Adrenal gland (tissue), 12 donors: ENCODE data around the gene WBP2. TPM values are rescaled to one million over a fixed set of nuclear protein-coding genes. Genes with fewer than 3 reads are reported as not detected.

ENCODE experiments used
- DNase-seq, 7 donors: peaks; one replicate each; pipeline ENCODE4 v3.0.0-alpha.2; 2019 to 2020
- H3K27ac ChIP-seq, 5 donors: fragments of 200-600 bp; sonication (generic) in 4 of 5; 1 replicate in 3 of 5; 2 replicates in 2 of 5; pipeline versions ENCODE4 v1.5.1 to v1.8.0; 2016 to 2020; ENCODE audit warnings: mild to moderate bottlenecking in 1 of 5
- H3K27me3 ChIP-seq: fragments of 200-600 bp; 2 replicates; pipeline ENCODE4 v1.8.0; 2021
- H3K36me3 ChIP-seq, 2 donors: fragments of 200-600 bp; replicated peaks in 1 of 2; 1 replicate in 1 of 2; 2 replicates in 1 of 2; pipeline versions ENCODE4 v1.5.1 to v1.8.0; 2018 to 2022
- H3K4me1 ChIP-seq, 2 donors: fragments of 200-600 bp; replicated peaks in 1 of 2; 1 replicate in 1 of 2; 2 replicates in 1 of 2; pipeline versions ENCODE4 v1.5.1 to v1.8.0; 2018 to 2021
- H3K4me3 ChIP-seq, 4 donors: fragments of 200-600 bp; sonication (generic) in 3 of 4; one replicate each; pipeline ENCODE4 v1.5.1; 2016 to 2018
- H3K9me3 ChIP-seq, 3 donors: fragments of 200-600 bp; sonication (generic) in 1 of 3; replicated peaks in 1 of 3; 1 replicate in 2 of 3; 2 replicates in 1 of 3; pipeline versions ENCODE4 v1.5.1 to v1.8.0; 2016 to 2021
- POLR2A ChIP-seq, 2 donors: fragments of 450-650 bp; IDR thresholded peaks; one replicate each; pipeline ENCODE4 v1.6.1; 2017; ENCODE audit warnings: antibody characterized with exemption in 2 of 2, mild to moderate bottlenecking in 2 of 2, moderate library complexity in 1 of 2
- WGBS, 4 donors: extraction: QIAGEN DNeasy Blood & Tissue Kit in 2 of 4; methylation state at CpG; one replicate each; pipeline versions ENCODE4 v1.1.5 to v1.1.7; 2013 to 2017; 5-methylcytosine and 5-hydroxymethylcytosine counted together
- intact Hi-C, 2 donors: fragments of 100-400 bp; cut with DNase I; formaldehyde crosslinking; loops; one replicate each; pipeline versions ENCODE4 v1.14.1 to v1.15.0; 2022 to 2023
- polyA plus RNA-seq, 3 donors: library from polyadenylated mRNA; stranded (reverse); fragments of 200-250 nt in 2 of 3; fragments of 350-450 nt in 1 of 3; fragmentation: Illumina TruSeq in 1 of 3; extraction: RNeasy Lipid Tissue Mini Kit (QIAGEN cat#74804) in 1 of 3; gene quantifications; one replicate each; pipeline ENCODE4 v1.2.3, GENCODE V29; 2013 to 2014
- total RNA-seq, 9 donors: library from RNA; depleted of rRNA in 4 of 9; stranded (reverse); fragments of >200 nt in 4 of 9; fragments of 120-200 nt in 1 of 9; fragmentation: NEBNext Ultra II Directional in 1 of 9; extraction: Animal tissue kit (Norgen Biotek cat#: 25700) in 1 of 9; gene quantifications; one replicate each; pipeline versions ENCODE4 v1.1.0 to v1.2.4, GENCODE V29; 2013 to 2023
- TF ChIP-seq, protein P1 (sequence below), 6 experiments: fragments of 450-650 bp in 4 of 6; fragments of 200-600 bp in 2 of 6; sonication (generic) in 1 of 6; IDR thresholded peaks; 1 replicate in 5 of 6; 2 replicates in 1 of 6; pipeline versions ENCODE4 v1.5.1 to v1.8.0; 2016 to 2021; ENCODE audit warnings: antibody characterized with exemption in 6 of 6, mild to moderate bottlenecking in 2 of 6, moderate library complexity in 1 of 6
- donor health status: healthy with polysubstance abuse.
- donor health status: Bipolar disorder and iron deficiency.
- donor health status: DM: yes; HTN: yes; CAD: no.
- donor health status: DM: no; HTN: no; CAD: no.
- donor health status: DM: no; HTN: no; CAD: no.
- donor health status: DM: yes; HTN: yes; CAD: no.

WBP2 gene
- total and polyA plus RNA-seq, 12 donors, result 60.4 to 292 (median 223) TPM

DNA sequence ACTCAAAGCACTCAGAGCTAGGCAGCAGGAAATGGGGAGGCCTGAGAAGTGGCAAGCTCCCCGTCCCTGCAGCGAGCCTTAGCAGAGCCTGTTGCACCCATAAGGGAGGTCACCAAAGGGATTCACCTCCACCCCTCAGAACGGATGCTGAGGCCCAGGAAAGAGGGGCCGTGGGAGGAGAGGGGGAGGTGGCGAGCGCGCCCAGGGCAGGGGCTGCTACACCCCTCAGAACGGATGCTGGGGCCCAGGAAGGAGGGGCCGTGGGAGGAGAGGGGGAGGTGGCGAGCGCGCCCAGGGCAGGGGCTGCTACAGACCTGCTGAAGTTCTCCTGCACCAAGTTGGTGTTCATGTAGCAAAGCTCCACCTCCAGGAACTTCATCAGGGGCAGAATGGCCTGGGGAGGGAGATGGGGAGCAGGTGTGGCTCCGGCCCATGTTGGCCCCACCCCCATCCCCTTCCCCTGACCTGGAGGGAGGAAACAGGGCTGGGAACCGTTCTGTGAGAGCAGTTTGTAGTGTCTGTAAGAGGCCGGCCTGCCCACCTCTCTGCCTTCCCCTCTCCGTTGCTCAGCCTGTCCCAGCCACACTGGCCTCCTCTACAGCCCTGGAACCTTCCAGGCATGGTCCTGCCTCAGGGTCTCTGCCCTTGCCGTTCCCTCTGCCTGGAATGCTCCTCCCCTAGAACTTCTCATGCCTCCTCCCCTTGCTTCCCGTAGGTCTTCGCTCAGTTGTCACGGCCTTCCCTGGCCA is 22.3 kb downstream of the WBP2 start:
- Histone ChIP-seq H3K36me3 (peaks cover 0 to 16% of the 10 kb centered on the region in 2 donors), H3K4me1 (peaks cover 2 to 6% of the 10 kb centered on the region in 2 donors), H3K4me3 (no peak overlapping the region), H3K27ac (peak overlapping the region in 2 of 5 donors; percentile 69 to 71), H3K9me3 (no peaks in the 10 kb centered on the region), H3K27me3 (no peaks in the 10 kb centered on the region)
- DNase-seq, result no peak
- WGBS, 4 donors, result 56 to 70% (median 63%) methylated on average over 10 to 20 of the region's 20 CpGs
- no peak for TF ChIP-seq POLR2A (IDR thresholded peaks at IDR 0.05)
- TF ChIP-seq, protein P1, sequence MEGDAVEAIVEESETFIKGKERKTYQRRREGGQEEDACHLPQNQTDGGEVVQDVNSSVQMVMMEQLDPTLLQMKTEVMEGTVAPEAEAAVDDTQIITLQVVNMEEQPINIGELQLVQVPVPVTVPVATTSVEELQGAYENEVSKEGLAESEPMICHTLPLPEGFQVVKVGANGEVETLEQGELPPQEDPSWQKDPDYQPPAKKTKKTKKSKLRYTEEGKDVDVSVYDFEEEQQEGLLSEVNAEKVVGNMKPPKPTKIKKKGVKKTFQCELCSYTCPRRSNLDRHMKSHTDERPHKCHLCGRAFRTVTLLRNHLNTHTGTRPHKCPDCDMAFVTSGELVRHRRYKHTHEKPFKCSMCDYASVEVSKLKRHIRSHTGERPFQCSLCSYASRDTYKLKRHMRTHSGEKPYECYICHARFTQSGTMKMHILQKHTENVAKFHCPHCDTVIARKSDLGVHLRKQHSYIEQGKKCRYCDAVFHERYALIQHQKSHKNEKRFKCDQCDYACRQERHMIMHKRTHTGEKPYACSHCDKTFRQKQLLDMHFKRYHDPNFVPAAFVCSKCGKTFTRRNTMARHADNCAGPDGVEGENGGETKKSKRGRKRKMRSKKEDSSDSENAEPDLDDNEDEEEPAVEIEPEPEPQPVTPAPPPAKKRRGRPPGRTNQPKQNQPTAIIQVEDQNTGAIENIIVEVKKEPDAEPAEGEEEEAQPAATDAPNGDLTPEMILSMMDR (IDR thresholded peaks at IDR 0.05), result no peak
- intact Hi-C loops, result no loop called here

GRCh38 chr17:75832164-75832651 is 22.9 kb downstream of the WBP2 start:
- Histone ChIP-seq H3K27me3 (no peaks in the 10 kb centered on the region), H3K27ac (peak overlapping the region in 2 of 5 donors; percentile 69 to 71), H3K36me3 (peaks cover 0 to 16% of the 10 kb centered on the region in 2 donors), H3K4me3 (no peak overlapping the region), H3K4me1 (peaks cover 8 to 12% of the 10 kb centered on the region in 2 donors), H3K9me3 (no peaks in the 10 kb centered on the region)
- no peak for TF ChIP-seq POLR2A (IDR thresholded peaks at IDR 0.05)
- TF ChIP-seq, protein P1 (IDR thresholded peaks at IDR 0.05), result no peak
- peak in 3 of 7 donors; percentile 39 to 84 (median 42) for DNase-seq
- intact Hi-C loops, result no loop called here
- WGBS, 4 donors, result 78 to 80% (median 79%) methylated on average over 7 to 10 of the region's 10 CpGs

DNA sequence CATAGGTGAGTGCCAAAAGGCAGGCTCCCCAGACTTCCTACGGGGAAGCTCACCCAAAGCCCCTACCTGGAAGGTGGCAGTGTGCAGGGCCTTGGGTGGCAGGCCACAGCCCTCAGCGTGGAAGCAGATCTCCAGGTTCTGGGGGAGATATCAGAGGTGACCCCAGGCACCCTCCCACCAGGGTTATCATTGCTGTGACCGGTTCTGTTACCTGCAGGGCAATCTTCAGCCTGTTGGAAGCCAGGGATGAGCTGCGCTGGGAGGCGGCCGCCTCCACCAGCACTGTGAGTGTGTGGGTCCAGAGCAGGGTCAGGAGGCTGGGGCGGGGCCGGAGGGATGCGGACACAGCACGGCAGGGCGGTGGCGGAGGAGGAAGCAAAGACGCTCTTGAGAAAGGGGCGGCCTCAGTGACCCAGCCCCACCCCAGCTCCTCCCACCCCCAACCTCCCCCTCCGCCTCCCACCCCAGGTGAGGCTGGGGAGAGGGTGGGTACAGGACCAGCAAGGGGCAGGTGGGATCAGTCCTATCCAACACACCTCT is 24.0 kb downstream of the WBP2 start:
- WGBS, 4 donors, result 86 to 93% (median 90%) methylated on average over 13 to 15 of the region's 15 CpGs
- Histone ChIP-seq H3K9me3 (no peaks in the 10 kb centered on the region), H3K4me3 (no peak overlapping the region), H3K27ac (peak overlapping the region in 1 of 5 donors; percentile 65), H3K36me3 (peaks cover 0 to 12% of the 10 kb centered on the region in 2 donors), H3K4me1 (peaks cover 8 to 17% of the 10 kb centered on the region in 2 donors), H3K27me3 (no peaks in the 10 kb centered on the region)
- intact Hi-C loops, result no loop called here
- no peak for DNase-seq
- no peak for TF ChIP-seq POLR2A (IDR thresholded peaks at IDR 0.05)

GRCh38 chr17:75830164-75831031 is 24.7 kb downstream of the WBP2 start:
- Histone ChIP-seq H3K4me1 (peaks cover 8 to 17% of the 10 kb centered on the region in 2 donors), H3K4me3 (no peak overlapping the region), H3K9me3 (no peaks in the 10 kb centered on the region), H3K36me3 (peaks cover 0 to 15% of the 10 kb centered on the region in 2 donors), H3K27me3 (no peaks in the 10 kb centered on the region), H3K27ac (no peak overlapping the region)
- TF ChIP-seq, protein P1 (IDR thresholded peaks at IDR 0.05), result peak; percentile 22 to 56 (median 44)
- TF ChIP-seq POLR2A (IDR thresholded peaks at IDR 0.05), result no peak
- WGBS, 4 donors, result 68 to 76% (median 70%) methylated on average over 9 to 27 of the region's 27 CpGs
- intact Hi-C loops, result no loop called here
- DNase-seq, result no peak
